ENCODE data around the gene ZFYVE16. TPM values are rescaled to one million over a fixed set of nuclear protein-coding genes. Genes with fewer than 3 reads are reported as not detected.
"Not testable (repeated sequence)": the region's sequence is repeated elsewhere in the genome, so short reads cannot be mapped to it uniquely, and the experiment has no call there.

Gene ZFYVE16
- polyA plus RNA-seq, 3 donors: 9.4 to 15.8 (median 10.7) TPM

GRCh38 chr5:80468131-80468530 lies 60.3 kb downstream of the ZFYVE16 start:
- Histone ChIP-seq H4K20me1 (ENCODE audit: insufficient read depth, low read length) (peaks cover 4% of the 10 kb centered on the region), H3K4me1 (ENCODE audit: control insufficient read depth in 1 of 2, insufficient read depth in 2 of 2, low read length in 2 of 2) (peaks cover 18 to 27% of the 10 kb centered on the region in 2 donors), H3K27me3 (ENCODE audit: control insufficient read depth in 2 of 2, insufficient read depth in 2 of 2, low read length in 2 of 2) (no peaks in the 10 kb centered on the region), H3K9ac (ENCODE audit: insufficient read depth, low read length, poor library complexity, severe bottlenecking) (no peak overlapping the region), H3K4me2 (replicated peaks; ENCODE audit: extremely low read depth, low read length, poor library complexity, severe bottlenecking) (no peak overlapping the region), H3K4me3 (replicated peaks in 1 of 3; ENCODE audit: low read depth in 2 of 3, low read length in 3 of 3) (no peak overlapping the region), H3K27ac (ENCODE audit: low read depth in 1 of 2, low read length in 2 of 2) (no peak overlapping the region), H3K36me3 (replicated peaks in 1 of 2; ENCODE audit: control insufficient read depth in 1 of 2, insufficient read depth in 2 of 2, low read length in 2 of 2) (peaks cover 11 to 53% of the 10 kb centered on the region in 2 donors), H2AFZ (ENCODE audit: insufficient read depth, low read depth, low read length, poor library complexity, severe bottlenecking) (no peak overlapping the region), H3K9me3 (replicated peaks in 1 of 2; ENCODE audit: control insufficient read depth in 1 of 2, insufficient read depth in 1 of 2, low read length in 2 of 2) (peaks cover 20 to 28% of the 10 kb centered on the region in 2 donors), H3K79me2 (ENCODE audit: insufficient read depth, low read length) (no peaks in the 10 kb centered on the region)
- no peak overlapping the region for H3K4me3 Mint-ChIP-seq
- no peaks in the 10 kb centered on the region for H3K27me3 Mint-ChIP-seq (ENCODE audit: low read depth in 3 of 3)
- intact Hi-C loops (cut with micrococcal nuclease): no loop called here
- peaks cover 21 to 36% (median 29%) of the 10 kb centered on the region in 7 donors for H3K9me3 Mint-ChIP-seq
- H3K36me3 Mint-ChIP-seq: peaks cover 52 to 69% of the 10 kb centered on the region in 2 donors
- WGBS (ENCODE audit: insufficient coverage): no CpG with 5 or more reads among the region's 1 CpG
- peaks cover 26% of the 10 kb centered on the region for H3K4me1 Mint-ChIP-seq
- no peak for DNase-seq
- TF ChIP-seq CTCF (IDR thresholded peaks at IDR 0.05): no peak
- H3K27ac Mint-ChIP-seq: no peak overlapping the region

GRCh38 chr5:80470631-80471030 lies 62.8 kb downstream of the ZFYVE16 start:
- peaks cover 12 to 21% (median 15%) of the 10 kb centered on the region in 7 donors for H3K9me3 Mint-ChIP-seq
- peaks cover 21% of the 10 kb centered on the region for H3K4me1 Mint-ChIP-seq
- H3K79me2 ChIP-seq (ENCODE audit: insufficient read depth, low read length); H3K27me3 Mint-ChIP-seq (ENCODE audit: low read depth in 3 of 3); intact Hi-C loops (cut with micrococcal nuclease); H2AFZ ChIP-seq (ENCODE audit: insufficient read depth, low read depth, low read length, poor library complexity, severe bottlenecking); H4K20me1 ChIP-seq (ENCODE audit: insufficient read depth, low read length); H3K4me3 ChIP-seq (replicated peaks in 1 of 3; ENCODE audit: low read depth in 2 of 3, low read length in 3 of 3); H3K4me2 ChIP-seq (replicated peaks; ENCODE audit: extremely low read depth, low read length, poor library complexity, severe bottlenecking); H3K27me3 ChIP-seq (ENCODE audit: control insufficient read depth in 2 of 2, insufficient read depth in 2 of 2, low read length in 2 of 2); H3K9ac ChIP-seq (ENCODE audit: insufficient read depth, low read length, poor library complexity, severe bottlenecking); DNase-seq; H3K27ac Mint-ChIP-seq; H3K27ac ChIP-seq (ENCODE audit: low read depth in 1 of 2, low read length in 2 of 2); H3K4me3 Mint-ChIP-seq: not testable (repeated sequence)
- Histone ChIP-seq H3K9me3 (replicated peaks in 1 of 2; ENCODE audit: control insufficient read depth in 1 of 2, insufficient read depth in 1 of 2, low read length in 2 of 2) (peaks cover 12 to 19% of the 10 kb centered on the region in 2 donors), H3K4me1 (ENCODE audit: control insufficient read depth in 1 of 2, insufficient read depth in 2 of 2, low read length in 2 of 2) (peaks cover 17 to 19% of the 10 kb centered on the region in 2 donors), H3K36me3 (replicated peaks in 1 of 2; ENCODE audit: control insufficient read depth in 1 of 2, insufficient read depth in 2 of 2, low read length in 2 of 2) (peaks cover 31 to 61% of the 10 kb centered on the region in 2 donors)
- no CpG with 5 or more reads among the region's 2 CpGs for WGBS (ENCODE audit: insufficient coverage)
- H3K36me3 Mint-ChIP-seq: peaks cover 56 to 74% of the 10 kb centered on the region in 2 donors

Data from CD14-positive monocyte (primary cell).